ENCODE results near the gene GNAS-AS1. TPM values are rescaled to one million over a fixed set of nuclear protein-coding genes. Genes with fewer than 3 reads are reported as not detected.
A peak's percentile ranks its signal among the peaks of the same experiment; 100 is the strongest.

The GNAS-AS1 gene
- total and polyA plus RNA-seq, 2 of the 8 experiments (the other 6 are each of a cell fraction or from before 2014, with no cell fraction given) = 4.7 to 13.7 TPM

DNA sequence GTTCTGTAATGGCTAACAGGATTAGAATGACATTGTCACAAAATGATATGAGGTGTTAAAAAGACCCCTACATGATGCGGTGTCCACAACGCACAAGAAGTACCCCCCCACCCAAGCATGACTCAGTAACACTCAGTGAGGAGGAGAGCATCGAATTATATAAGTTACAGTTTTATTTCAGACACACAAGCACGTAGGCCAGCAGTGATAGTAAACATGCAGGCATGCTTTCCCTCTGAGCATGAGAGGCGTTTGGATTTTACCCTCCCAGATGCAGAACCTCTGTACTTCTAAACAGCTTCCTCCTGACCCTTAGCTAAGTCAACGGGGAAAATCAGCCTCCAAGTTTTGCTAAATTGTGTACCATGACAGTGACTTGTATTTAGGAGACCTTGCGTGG is 25.7 kb upstream of the GNAS-AS1 start:
- peak overlapping the region; percentile 29 for H3K4ac ChIP-seq (replicated peaks; ENCODE audit: insufficient read length, low read depth, low read length)
- no peak overlapping the region for H2BK5ac ChIP-seq (ENCODE audit: low read depth, low read length)
- H3K23me2 ChIP-seq (ENCODE audit: low read depth, low read length) = no peaks in the 10 kb centered on the region
- H3K79me2 ChIP-seq (ENCODE audit: control insufficient read depth in 1 of 2, insufficient read depth in 2 of 2, low read length in 2 of 2) = no peaks in the 10 kb centered on the region
- 86% methylated on average over 7 of the region's 7 CpGs; no CpG with 5 or more reads in 1 of the 2 experiments for WGBS, 2 experiments (ENCODE audit: extremely low coverage in 1 of 2, insufficient coverage in 1 of 2, insufficient read length in 1 of 2, insufficient replicate concordance in 2 of 2, low coverage in 1 of 2, low lambda C conversion rate in 2 of 2, missing lambda C conversion rate in 1 of 2)
- no peak overlapping the region for H3K18ac ChIP-seq (ENCODE audit: extremely low read depth, low read length)
- peak overlapping the region in 1 of 2 experiments; percentile 61; a peak in 2 of 4 replicates for H3K4me2 ChIP-seq (ENCODE audit: insufficient read depth in 1 of 2, low read depth in 2 of 2, low read length in 2 of 2)
- peak overlapping the region; percentile 15 for H2BK120ac ChIP-seq (replicated peaks; ENCODE audit: low read depth, low read length)
- no peaks in the 10 kb centered on the region for H3K27me3 ChIP-seq (replicated peaks in 1 of 4; ENCODE audit: control insufficient read depth in 3 of 4, extremely low read depth in 1 of 4, insufficient read depth in 3 of 4, low read length in 3 of 4)
- DNase-seq (ENCODE audit: low read depth in 1 of 2, low spot score in 2 of 2) = no peak
- no peak overlapping the region; the same call in 1 of the 2 replicates for H2BK15ac ChIP-seq (ENCODE audit: low read length)
- H3K9ac ChIP-seq (replicated peaks in 1 of 4; ENCODE audit: extremely low read depth in 1 of 4, low read depth in 3 of 4, low read length in 3 of 4) = no peak overlapping the region
- H2BK20ac ChIP-seq (ENCODE audit: low read length) = no peak overlapping the region
- ChIA-PET POLR2A (ENCODE audit: partially characterized antibody) (interaction anchor here (0.6 to 4.4 kb wide), 8 partner anchors 7 to 342 kb away, joined by 3 to 26 read pairs (median 4); no protein-coding TSS in a partner anchor), CTCF (ENCODE audit: partially characterized antibody) (interaction anchor here (0.7 to 2.4 kb wide), 5 partner anchors 9 to 751 kb away, joined by 3 to 12 read pairs (median 6); no protein-coding TSS in a partner anchor)
- H3K4me3 ChIP-seq (ENCODE audit: extremely low read depth in 1 of 4, insufficient read depth in 2 of 4, low read depth in 3 of 4, low read length in 4 of 4) = no peak overlapping the region
- no peak overlapping the region for H2AK5ac ChIP-seq (ENCODE audit: low read depth, low read length)
- H4K20me1 ChIP-seq (replicated peaks in 1 of 2; ENCODE audit: control insufficient read depth in 1 of 2, insufficient read depth in 2 of 2, low read length in 2 of 2) = no peaks in the 10 kb centered on the region
- H4K8ac ChIP-seq (ENCODE audit: extremely low read depth, insufficient read depth, low read length) = no peak overlapping the region
- no peak overlapping the region for H3K23ac ChIP-seq (ENCODE audit: insufficient read length)
- no peak overlapping the region for H3K27ac ChIP-seq (ENCODE audit: low read depth, low read length)
- H3K79me1 ChIP-seq (ENCODE audit: low read depth, low read length) = no peaks in the 10 kb centered on the region
- no peaks in the 10 kb centered on the region for H3K9me3 ChIP-seq (ENCODE audit: insufficient read depth in 2 of 2, low read depth in 1 of 2, low read length in 1 of 2)
- H3K4me1 ChIP-seq (replicated peaks in 1 of 4; ENCODE audit: control insufficient read depth in 3 of 4, insufficient read depth in 4 of 4, low read length in 3 of 4) = peaks cover 3 to 25% (median 18%) of the 10 kb centered on the region in 4 experiments
- no peak overlapping the region for H4K5ac ChIP-seq (ENCODE audit: insufficient read length, low read depth, low read length)
- no peak overlapping the region; the same call in 1 of the 2 replicates for H2BK12ac ChIP-seq (ENCODE audit: low read depth, low read length)
- no peak for FAIRE-seq
- no peak overlapping the region for H4K91ac ChIP-seq (replicated peaks; ENCODE audit: insufficient read length, low read length)
- TF ChIP-seq KDM4A (IDR thresholded peaks at IDR 0.05; ENCODE audit: low read depth, low read length, severe bottlenecking) (no peak), CHD2 (IDR thresholded peaks at IDR 0.05; ENCODE audit: low read length) (no peak), FOSL1 (IDR thresholded peaks at IDR 0.05; ENCODE audit: insufficient read depth, low read depth, low read length) (no peak), CHD1 (IDR thresholded peaks at IDR 0.05; ENCODE audit: low read depth, low read length) (no peak)
- H3K56ac ChIP-seq (replicated peaks; ENCODE audit: insufficient read length, low read depth, low read length) = no peak overlapping the region
- no peaks in the 10 kb centered on the region; a peak in 1 of 8 replicates for H3K36me3 ChIP-seq (ENCODE audit: control insufficient read depth in 2 of 4, insufficient read depth in 4 of 4, low read length in 3 of 4)
- no peak overlapping the region for H3K14ac ChIP-seq (ENCODE audit: insufficient read length)
- H2AFZ ChIP-seq (ENCODE audit: low read length) = no peak overlapping the region
